Lung microvascular endothelial cell (primary cell): Measurements from ENCODE around the gene MEF2D. TPM values are rescaled to one million over a fixed set of nuclear protein-coding genes. Genes with fewer than 3 reads are reported as not detected.

ENCODE experiments used
- DNase-seq, 2 donors: peaks; one replicate each; pipeline versions ENCODE4 v3.0.0 to v3.0.0-alpha.2; 2010; ENCODE audit warnings: low read depth in 2 of 2
- total RNA-seq: library from RNA; depleted of rRNA; stranded (reverse); fragments of >200 nt; gene quantifications from 2 replicates; pipeline ENCODE4 v1.2.1, GENCODE V29; 2014

The MEF2D gene
- total RNA-seq, 1 donor from 2014 or later: 4.4 TPM

DNA sequence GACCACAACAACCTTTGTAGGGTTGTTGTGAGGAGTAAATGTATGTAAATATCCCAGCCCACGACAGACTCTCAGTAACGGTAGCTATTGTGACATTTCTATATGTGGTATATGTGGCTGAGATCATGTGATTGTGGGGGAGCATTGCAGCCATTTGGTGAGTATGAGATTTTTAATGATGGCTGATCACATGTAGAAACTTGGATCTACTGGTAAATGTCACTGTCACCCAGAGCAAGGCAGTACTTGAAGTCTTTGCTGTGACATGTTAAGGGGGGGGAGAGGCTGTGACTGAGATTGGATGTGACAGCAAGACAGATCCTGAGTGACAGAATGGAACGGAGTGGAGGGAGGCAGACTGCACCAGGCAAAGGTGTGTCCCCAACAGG lies 23.9 kb upstream of the MEF2D start:
- no peak for DNase-seq

DNA sequence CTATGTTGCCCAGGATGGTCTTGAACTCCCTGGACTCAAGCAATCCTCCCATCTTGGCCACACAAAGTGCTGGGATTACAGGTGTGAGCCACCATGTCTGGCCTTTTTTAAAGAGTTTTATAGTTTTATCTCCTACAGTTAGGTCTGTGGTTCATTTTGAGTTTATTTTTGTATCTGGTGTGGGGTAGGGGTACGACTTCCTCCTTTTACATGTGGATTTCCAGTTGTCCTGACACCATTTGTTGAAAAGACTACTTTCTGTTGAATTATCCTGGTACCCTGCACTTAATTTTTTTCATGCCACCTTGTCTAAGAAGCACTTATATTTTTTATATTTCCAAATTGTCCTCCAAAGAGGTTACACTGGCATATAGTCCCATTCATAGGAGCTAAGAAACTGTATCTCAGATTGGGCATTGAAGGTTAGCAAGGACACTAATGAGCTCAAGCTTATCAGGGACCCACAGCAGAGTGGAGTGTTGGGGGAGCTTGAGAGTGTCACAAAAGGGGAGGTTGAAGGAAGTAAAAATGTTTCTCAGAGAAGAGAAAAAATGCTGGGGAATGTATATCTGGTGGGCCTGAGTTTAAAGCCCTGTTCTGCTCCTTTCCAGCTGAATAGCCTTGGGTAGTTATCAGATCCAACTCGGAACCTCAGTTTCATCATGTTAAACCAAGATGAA lies 23.4 kb upstream of the MEF2D start:
- no peak for DNase-seq

DNA sequence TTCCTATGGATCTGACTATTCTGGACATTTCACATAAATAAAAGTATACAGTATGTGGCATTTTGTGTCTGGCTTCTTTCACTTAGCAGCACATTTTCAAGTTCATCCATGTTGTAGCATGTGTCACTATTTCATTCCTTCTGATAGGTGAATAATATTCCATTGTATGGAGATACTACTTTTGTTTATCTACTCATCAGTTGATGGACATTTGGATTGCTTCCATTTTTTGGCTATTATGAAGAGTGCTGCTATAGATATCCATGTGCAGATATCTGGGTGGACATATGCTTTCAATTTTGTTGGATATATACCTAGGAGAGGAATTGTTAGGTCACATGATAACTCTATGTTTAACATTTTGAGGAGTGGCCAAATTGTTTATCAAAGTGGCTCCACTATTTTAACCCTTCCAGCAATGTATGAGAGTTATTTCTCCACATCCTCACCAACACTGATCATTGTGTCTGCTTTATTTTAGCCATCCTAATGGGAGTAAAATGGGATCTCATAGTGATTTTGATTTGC lies 21.9 kb upstream of the MEF2D start:
- DNase-seq: peak in 1 of 2 donors; percentile 16

DNA sequence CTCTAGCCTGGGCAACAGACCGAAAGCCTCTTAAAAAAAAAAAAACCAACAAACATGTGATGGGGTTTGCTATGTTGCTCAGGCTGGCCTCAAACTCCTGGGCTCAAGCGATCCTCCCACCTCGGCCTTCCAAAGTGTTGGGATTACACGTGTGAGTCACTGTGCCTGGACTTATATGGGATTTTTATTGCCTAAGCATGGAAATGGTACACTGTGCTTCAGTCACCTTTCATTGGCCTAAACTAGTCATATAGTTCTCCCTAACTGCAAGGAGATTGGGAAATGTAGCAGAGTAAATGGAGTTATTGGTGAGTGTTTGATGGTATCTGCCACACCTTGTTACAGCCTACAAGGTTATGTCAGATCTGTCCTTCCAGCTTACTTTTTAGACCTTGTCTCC lies 17.2 kb upstream of the MEF2D start:
- DNase-seq: no peak

DNA sequence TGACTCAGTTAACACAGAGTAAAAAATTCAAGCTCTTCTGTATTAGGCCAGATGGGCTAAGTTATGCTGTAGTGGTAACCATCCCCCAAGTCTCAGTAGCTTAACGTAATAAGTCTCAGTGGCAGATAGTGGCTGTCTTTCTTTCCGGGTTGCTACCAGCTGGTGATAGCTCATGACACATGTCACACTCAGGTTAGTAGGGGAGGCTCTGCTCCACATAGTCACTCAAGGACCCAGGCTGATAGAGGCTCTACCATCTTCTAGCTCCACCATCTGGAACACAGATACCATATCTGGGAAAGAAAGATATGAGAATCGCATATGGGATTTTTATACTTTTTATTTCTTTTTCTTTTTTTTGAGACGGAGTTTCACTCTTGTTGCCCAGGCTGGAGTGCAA lies 16.2 kb upstream of the MEF2D start:
- DNase-seq: no peak

DNA sequence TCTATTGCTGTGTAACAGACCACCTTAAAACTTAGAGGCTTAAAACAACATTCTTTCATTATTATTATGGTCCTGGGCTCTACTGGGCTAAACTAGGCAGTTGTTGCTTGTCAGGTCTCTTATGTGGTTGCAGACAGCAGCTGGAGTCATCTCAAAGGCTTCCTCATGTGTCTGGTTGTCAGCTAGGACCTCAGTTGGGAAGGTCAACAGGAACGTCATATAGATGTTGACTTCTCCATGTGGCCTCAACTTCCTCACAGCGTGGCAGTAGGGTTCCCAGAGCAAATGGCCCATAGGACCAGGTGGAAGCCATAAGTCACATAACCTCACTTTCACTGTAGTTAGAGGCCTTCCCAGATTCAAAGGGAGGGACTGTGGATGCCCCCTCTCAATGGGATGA lies 15.4 kb upstream of the MEF2D start:
- DNase-seq: no peak

DNA sequence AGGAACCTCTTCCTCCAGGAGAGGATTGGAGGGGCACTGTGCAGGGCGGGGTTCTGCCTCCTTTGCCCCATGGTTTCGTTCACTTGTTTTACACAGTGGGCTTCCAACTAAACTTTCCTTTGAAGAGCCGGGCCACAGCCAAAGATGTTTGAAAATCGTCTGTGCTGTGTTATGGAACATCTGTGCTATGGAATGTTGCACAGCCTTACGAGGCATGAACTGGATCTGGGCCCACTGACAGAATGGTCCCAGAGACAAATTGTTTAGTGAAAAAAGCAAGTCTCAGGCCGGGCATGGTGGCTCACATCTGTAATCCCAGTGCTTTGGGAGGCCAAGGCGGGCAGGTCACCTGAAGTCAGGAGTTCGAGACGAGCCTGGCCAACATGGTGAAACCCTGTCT lies 12.6 kb upstream of the MEF2D start:
- no peak for DNase-seq

DNA sequence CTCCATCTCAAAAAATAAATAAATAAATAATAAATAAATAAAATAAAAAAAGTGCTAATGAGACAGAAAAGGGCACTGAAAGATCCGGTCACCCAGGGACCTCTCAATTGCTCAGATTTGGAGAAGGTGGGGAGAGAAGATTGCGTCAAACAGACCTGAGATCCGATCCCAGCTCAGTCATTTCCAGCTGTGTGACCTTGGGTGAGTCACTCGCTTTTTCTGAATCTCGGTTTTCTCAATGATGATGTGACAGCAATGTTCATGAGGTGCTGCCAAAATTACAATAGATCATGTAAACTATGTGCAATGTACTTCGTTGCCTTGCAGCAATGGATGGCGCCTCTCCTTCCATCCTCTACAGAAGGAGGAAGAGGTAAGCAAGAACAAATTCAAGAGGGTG lies 11.1 kb upstream of the MEF2D start:
- peak in 1 of 2 donors; percentile 69 for DNase-seq

DNA sequence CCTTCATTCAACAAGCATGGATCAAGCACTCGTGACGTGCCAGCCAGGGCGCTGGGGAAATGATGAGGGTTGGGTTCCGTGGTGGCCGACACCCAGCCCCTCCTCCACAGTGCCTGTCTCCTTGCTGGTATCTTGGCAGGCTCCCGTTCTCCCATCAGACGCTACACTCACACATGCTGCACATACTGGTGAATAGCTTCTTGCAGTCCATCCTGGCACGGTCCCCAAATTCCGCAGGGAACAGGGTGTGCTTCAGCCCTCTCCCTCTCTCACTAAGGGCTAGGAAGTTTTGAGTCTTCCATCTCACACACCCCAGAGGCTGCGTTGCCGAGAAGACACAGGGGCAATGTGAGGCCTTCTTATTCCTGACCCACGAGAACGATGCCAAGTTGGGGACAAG lies 10.1 kb upstream of the MEF2D start:
- DNase-seq: no peak

DNA sequence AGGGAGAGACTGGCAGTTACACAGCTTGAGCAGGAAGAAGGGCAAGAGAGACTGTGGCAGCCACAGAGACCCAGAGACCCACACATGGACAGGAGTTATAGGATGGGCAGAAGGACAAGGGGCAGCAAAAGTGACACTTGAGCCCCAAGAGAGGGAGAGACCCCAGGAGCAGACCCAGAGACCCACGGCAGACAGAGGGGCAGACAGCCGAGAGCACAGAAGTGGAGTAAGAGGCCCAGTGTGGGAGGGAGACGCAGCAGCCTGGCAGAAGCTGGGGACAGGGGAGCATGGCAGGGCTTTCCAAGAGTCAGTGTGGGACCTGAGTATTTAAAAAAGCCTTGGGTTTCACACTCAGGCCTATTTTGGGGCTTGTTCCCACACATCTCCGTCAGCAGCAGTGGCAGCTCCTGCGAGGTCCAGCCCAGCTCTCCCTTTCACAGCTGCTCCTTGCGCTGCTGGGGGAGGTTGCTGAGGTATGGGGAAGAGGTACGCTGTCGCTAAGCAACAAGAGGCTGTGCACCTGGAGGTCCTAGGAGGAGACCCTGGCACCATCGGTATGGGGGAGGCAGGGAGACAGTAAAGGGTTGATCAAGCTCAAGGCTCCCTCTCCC lies 9.0 kb upstream of the MEF2D start:
- no peak for DNase-seq

DNA sequence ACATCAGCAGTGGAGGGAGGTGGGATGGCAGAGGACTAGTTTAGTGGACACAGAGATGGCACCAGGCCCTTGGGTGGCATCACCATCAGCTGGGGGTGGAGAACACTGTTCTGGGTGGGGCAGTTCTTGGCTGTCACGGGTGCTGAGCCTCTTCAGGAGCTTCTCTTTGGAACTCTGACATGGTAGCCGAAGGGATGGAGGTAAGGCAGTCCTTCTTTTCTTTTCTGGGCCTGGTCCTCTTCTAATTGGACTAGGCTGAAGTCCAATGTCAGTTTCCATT lies 8.3 kb upstream of the MEF2D start:
- no peak for DNase-seq

DNA sequence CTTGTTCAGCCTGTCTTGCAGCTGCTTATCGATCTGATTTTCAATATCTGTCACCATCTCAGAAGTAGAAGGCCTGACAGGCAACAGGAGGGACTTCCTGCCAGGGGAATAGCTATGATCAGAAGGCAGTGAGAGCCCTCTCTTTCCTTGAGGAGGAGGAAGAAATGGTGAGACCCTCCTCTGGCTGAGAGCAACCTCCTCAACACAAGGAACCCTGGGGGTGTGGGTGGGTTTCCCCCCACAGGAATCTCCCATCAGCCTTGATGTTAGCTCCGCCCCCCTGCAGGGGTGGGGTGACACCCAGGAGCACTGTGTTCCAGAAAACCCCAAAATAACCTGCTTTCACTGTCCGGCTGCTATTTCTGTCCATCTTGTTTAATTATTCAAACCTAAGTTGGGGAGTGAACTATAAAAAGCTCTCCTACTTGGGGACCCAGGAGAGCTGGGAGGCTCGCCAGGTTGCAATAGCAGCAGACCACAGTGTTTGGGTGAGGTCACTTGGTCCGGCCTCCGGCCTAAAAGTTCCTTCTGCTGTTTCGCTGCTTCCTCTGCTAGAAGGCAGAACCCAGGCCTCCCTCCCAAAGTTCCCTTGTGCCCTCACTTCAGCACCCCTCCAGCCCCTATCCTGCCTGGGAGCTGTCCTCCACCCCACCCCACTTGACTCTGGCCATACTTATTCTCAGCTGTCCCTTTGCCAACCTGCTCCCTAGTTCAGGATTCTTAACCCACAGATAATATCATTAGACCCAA lies 7.8 kb upstream of the MEF2D start:
- DNase-seq: no peak

DNA sequence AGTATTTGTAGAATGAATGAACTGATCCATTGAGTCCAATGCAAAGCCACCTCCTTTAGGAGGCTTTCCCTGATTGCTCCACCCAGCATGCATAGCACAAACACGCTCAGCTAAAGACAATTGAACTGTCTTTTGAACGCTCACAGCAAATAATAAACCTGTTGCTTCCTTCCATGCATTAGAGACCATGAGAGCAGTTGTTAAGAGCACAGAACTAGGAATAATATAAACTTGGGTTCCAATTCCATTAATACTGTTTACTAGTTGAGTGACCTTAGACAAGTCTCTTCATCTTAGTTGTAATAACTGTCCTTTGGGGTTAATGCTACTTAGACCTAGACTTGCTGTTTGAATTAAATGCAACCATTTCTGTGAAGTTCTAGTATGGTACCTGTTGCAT lies 5.9 kb upstream of the MEF2D start:
- no peak for DNase-seq

DNA sequence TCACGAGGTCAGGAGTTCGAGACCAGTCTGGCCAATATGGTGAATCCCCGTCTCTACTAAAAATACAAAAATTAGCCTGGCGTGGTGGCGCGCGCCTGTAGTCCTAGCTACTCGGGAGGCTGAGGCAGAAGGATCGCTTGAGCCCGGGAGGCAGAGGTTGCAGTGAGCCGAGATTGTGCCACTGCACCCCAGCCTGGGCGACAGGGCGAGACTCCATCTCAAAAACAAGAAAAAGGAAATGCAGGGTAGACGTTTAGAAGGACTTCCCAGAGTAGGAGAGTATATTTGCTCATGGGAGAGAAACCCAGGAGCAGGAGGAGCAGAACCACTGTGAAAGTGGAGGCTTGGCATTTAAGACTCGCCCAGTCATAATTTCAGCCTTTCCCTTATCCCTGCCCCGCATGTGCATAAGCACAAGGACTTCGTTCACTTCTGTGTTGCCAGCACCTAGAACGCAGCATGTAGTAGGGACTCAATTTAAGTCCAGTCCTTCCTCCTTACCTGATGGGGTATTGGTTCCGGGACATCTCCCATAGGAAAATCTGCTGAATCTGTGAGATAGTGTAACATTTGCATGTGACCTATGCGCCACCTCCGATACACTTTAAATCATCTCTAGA lies 5.2 kb upstream of the MEF2D start:
- no peak for DNase-seq

DNA sequence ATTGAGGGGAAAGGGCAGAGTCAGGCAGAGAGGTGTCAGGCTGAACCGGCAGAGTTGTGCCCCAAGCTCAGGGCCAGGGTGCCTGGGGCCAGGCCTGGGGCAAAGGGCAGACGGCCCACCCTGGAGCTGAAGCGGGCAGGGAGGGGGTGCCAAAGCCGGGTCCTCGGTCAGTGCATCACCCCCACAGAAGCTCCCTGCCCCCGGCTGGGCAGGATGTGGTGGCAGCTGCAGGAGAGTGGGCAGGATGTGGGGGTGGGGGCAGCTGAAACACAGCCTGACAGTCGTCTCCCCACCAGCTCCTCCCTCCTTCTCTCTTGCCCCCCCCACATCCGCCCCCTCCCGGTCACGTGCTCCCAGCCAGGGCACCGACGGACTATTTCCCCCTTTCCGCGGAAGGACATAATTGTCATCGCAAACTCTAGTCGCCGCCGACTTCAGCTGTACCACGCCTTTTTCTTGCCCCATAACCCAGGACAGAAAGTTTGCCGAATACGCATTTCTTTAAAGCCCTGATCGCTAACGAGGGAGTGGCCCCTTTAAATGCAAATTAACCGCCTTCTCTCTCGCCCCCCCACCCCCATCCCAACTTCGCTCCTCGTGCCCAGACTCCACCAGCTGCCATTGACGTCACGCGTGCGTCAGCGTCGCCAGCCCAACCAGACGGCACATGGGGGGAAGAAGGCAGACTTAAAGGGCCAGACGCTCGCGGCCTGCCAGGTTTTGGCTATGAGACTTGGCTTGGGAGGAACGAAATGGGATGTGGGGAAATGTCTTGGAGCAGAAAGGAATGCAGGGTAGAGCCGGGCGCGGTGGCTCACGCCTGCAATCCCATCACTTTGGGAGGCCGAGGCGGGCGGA lies 4.5 kb upstream of the MEF2D start:
- peak; percentile 99 to 100 for DNase-seq

DNA sequence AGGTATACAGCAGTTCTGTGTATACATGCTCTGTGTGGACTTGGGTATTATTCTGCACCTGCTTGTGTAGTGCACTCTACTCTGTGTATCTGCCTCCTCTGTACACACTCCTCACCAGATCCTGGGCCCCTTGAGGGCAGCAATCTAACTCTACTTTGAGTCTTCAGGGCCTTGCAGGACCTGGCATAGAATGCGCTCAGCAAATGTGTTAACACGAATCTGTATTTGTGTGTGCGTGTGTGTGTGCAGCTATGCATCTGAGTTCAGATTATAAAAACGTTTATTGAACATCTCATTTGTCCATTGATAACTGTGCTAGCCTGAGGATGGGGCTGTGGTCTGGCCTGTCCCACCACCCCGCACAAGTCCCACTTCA lies 3.9 kb upstream of the MEF2D start:
- DNase-seq: peak; percentile 37 to 45

DNA sequence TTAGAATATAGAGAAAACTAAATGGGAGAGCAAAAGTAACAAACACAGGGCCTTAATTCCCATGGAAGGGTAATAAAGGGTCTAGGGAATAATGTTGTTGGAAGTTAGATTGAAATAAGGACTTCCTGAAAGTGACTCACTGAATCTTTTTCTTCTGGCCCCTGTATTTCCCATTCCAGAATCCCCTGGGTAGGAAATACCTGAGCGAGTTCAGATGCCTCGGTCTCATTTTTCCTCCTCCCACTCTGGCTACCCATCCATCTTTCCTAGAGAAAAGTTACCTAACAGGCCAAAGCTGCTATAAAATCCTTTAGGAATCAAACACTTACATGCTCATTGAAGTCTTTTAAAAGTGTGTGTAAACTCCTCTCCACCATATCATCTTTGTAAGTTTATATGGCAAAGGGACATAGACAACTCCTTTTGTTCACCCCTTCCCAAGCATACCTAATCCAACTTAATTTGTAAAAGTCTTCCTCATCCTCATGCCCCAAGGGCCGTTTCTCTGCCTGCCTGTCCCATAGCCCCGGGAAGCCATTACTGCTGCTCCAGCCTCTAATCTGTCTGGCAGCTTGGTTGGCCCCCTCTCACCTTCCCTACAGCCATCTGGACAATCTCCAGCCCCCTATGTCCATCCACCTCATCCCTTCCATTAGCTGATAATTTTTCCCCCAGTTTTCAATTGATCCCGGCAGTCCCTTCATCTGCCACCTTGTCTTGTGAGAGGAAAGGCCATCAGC lies 3.3 kb upstream of the MEF2D start:
- DNase-seq: peak in 1 of 2 donors; percentile 41

DNA sequence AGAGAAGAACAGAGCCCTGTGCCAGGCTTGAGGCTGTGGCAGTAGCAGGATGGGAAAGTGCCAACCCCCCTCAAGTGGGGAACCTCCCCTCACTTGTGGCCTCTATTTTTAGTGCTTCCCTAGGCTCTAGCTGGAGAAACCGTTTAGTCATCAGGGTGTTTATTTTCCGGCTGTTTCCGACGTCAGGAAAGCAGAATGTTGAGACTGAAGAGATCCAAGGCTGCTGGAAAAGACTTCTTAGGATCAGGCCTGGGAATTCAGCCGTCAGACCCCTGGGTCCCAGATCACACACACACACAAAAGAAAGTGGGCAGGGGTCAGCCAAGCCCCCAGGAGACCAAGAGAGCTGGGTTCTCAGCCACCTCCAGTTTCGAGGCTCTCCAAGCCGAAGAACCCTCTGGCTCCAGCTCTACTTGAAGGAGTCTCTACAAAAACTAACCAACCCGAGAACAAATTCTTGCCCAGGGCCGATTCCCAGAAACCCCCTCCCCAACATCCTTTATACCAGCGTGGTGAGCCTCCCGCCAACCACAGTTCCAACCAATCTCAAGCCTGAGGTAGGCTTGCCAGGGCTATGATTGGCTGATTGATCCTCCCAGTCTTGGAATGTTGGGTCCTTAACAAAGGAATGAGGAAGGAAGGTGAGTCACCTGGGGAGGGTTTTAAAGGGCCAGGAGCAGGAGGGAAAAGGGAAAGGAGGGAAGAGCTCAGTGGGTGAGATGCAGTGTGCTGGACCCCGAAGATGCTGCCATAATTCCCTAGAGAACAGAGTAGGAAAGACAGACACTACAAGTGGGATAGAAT lies 2.5 kb upstream of the MEF2D start:
- peak; percentile 56 to 97 for DNase-seq

DNA sequence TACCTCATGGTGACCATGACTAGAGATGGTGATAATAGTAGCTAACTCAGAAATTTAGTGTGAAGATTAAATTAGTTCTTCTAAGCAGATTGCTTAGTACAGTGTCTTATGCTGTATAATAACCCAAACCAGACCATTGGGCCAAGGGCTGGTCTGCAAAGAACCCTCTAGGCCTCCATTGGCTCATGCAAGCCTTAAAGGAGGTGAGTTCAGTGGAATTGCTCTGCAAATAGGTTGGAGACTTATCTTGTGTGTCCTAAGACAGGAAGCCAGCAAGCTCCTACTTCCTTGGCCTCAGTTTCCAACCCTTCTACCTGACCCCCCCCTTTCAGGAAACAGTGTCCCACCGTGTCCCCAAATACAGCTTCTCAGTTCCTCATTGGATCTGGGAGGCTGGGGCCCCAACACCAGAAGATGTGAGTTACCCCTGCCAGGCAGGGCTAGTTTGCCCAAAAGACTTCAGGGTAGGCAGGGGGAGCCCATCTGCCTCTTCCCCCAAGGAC lies 1.9 kb upstream of the MEF2D start:
- peak in 1 of 2 donors; percentile 34 for DNase-seq
